Ecto neural progenitor cell (in vitro differentiated cells): ENCODE results near the gene LRRC3C.
A peak's percentile ranks its signal among the peaks of the same experiment; 100 is the strongest.
"Not testable (repeated sequence)": the region's sequence is repeated elsewhere in the genome, so short reads cannot be mapped to it uniquely, and the experiment has no call there.

Experiments used
- DNase-seq: peaks from one replicate; pipeline ENCODE4 v3.0.0-alpha.2; 2018; ENCODE audit warnings: low spot score

The LRRC3C gene

DNA sequence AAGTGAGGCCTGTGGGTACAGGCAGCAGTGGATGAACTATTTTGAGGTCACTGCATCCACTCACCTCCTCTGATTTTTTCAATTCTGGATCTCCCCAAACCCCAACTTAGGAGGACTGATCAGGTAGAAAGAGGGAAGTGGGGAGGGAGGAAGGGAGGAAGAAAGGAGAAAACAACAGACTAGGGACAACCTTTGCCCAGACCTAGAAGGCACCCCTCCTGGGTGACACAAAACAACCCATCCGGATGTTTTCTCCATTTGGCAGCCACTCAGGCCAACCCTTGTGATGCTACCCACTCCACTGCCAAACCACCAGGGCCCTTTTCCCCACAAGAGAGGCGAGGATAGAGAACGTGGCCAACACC, 2.9 kb upstream of the LRRC3C start:
- DNase-seq = no peak

DNA sequence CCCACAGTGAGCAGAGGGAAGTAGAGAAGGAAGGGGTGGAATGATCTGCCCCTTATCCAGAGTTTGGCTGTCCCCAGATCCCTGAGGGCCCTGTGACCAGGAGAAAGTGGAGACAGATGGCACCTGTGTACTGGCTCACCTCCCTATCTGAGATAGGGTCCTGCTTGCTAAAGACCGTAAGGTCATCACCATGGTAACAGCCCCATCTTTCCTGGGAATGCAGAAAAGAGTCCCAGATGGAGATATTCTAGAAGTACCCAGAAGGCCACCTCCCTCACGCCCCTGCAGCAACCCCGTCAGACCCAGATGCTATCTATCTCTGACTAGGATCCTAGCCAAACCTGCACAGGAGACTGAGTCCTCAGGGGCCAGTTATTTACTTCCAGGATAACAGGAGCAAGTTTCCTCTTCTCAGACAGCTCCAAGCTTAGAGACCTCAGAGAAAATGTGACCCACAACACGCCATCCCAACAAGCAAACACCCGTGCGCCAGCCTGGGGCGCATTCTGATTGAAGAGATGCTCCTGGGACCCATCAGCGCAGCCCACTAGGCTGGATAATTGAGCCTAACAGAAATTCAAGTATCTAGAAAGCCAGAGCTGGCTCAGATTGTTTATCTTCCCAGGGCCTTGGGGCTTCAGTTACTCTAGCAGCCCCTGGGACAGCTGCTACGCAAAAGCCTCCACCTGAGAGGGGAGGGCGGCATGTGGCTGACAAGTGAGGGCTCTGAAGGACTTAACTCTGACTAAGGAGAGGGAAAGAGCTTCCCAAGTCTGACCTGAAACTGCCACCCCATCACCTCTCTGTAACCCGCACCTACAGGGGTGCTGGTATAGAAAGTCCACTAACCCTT, 2.0 kb upstream of the LRRC3C start:
- no peak for DNase-seq

DNA sequence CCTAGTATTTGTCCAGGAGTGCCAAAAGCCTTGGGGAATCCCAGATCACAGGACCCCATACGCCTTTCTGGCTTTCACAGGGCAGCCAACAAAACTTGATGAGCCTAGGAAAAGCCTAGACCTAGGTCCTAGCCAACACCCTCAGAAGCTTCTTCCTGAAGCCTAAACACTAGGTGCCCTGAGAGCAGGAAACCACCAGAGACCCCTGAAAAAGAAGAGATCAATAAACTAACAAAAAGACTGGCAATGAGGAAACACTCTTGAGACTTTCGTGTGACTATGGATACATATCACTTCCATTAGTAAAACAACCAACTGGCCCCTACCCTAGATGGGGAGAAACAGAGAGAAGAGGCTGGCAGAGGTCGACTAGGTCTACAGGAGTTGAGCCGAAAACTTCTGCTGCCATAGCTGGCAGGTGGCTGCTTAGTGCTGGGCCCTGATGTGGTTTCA, 1.4 kb upstream of the LRRC3C start:
- no peak for DNase-seq

DNA sequence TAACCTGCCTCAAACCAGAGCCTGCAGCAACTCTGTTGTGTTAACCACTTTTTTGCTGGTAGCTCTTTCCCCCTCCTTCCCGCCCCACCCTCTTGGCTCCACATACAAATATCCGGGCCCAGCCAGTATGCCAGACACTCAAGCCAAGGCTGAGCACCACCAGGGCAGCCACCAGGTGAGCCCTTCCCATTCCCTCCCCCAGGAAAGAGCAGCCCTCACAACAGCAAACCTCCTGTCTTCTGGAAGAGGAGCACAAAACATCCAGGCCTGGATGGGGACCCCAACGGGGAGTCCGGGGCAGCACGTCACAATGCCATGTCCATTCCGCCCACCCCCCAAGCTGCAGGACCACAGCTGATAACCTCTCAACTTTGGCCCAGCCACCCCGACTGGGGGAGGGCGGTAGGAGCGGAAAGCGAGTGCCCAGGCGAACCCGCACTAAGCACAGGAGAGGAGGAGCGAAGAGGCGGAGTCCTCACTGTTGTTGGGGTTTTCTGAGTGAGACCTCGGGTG, 888 bp upstream of the LRRC3C start:
- DNase-seq = peak; percentile 80

DNA sequence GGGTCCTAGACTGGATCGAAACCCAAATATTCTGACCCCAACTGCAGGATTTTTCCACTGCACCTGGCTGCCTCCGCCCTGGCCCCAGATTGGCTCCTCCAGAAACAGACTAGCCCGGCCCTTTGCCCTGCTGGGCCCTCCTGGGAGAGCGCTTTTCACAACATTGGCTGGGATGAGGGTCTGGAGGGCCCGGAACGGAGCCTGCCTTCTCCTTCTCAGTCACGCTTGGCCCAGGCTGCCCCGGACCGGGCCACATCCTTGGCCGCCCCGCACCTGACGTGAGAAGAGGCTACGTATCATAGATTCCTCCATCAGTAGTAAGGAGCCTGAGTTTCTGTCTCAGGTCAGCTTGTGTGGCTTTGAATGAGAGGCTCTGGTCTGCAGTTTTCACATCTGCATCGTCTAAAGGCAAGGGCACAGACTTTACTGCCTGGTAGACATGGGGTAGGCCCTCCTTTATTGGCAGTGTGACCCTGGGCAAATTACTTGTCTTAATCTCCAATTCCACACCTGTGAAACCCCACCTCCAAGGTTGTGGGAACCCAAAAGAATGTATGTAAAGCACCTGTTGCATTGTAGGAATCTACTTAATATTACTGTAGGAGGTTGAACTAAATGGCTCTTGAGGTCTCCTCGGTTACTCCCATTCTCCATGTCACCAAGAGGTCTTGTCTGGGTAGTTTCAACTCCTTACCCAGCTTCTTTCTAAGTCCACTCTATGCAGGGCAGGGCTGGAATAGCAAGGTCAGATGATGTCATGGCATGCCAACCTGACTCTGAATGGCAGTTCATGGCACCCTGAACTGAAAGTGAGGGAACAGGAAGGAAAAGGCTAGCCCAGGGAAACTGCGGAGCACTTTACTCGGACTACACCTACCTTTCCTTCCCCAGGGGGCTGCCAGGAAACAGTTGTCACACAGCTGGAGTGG, 661 bp downstream of the LRRC3C start:
- DNase-seq = no peak

DNA sequence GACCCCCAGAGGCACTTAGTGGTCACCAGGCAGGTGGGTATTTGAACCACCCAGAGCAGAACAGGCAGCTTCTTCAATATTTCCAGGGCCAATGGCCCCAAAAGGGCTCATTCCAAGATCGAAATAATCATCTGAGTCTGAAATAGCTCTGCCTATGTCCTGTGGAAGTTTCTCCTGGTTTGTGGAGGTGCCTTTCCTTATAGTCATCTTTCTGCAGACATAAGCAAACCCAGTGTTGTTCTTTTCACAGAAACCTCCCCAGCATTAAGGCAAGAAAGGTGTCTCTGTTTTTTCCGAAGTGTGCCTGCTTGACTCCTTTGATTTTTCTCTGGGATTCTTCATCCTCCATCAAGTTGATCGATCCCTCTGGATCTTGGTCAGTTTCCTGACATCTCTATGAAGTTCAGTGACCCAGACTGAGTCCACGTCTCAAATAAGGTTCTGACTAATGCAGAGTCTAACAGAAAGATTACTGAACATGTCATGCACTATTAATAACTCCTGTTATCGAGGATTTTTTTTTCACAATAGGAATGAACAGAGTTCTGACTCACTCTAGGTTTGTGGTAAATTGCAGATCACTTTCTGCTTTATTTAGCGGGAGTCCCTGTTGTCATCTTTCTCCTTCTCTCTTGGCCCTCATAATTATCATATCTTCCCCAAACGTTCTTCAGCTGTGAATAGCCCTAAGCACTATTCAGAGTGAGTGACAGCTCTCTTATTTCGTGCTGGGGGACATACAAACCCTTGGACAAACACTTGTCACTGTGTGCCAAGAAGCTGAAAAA, 1.5 kb downstream of the LRRC3C start:
- DNase-seq = no peak

DNA sequence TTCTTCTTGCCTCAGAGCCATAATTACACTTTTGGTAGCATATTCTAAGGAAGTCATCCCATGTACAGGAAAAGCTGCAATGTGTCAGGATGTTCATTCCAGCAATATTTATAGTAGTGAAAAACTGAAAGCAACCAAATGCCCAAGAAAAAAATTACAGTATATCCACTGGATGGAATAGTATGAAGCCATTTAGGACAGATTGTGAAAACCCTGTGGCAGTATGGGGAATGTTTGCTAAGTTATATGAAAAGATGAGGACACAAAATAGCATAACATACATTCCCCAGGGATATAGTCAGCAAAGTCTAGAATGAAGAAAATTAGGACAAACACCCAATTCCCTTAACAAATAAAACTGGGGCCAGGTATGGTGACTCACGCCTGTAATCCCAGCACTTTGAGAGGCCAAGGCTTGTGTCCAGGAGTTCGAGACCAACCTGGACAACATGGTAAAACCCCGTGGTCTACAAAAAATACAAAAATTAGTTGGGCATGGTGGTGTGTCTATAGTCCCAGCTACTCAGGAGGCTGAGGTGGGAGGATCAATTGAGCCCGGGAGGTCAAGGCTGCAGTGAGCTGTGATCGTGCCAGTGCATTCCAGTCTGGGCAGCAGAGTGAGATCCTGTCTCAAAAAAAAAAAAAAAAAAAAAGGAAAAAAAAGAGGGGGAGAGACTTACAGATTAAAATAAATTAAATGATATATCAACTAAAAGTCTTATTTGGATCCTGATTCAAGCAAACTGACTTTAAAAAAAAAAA, 2.3 kb downstream of the LRRC3C start:
- DNase-seq = no peak

DNA sequence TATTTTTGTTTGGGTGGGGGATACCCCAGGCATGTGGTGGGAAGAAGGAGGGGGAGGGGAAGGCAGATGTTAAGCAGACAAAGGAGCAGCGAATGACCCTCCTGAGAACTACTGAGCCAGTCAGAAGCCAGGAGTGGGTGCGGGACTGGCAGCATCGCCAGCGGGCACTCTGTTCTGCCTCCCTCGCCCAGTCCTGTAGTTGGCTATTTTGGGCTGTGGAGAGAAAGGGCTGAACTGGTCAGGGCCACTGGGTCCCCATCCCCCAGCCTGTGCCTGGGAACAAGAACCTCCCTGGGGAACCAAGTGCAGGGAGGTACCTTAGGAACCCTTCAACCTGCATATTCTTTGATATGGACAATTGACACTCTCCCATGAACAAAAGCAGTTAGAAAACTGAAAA, 6.4 kb downstream of the LRRC3C start:
- DNase-seq = no peak

DNA sequence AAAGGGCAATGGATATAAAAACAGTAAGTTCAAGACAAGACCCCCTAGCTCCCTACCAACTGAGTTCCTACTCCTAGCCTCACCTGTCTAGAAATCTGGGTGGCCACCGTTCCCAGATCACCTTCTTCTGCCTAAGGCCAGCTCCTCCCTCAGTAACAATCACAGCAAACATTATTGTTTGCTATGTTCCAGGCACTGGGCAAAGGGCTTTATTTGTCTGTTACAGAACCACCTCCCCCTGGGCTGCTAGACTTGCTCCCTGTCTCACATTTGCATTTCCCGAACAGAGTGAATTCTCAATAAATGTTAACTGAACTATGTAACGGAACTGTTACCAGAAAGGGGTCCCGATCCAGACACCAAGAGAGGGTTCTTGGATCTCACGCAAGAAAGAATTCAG, 6.8 kb downstream of the LRRC3C start:
- DNase-seq = no peak

DNA sequence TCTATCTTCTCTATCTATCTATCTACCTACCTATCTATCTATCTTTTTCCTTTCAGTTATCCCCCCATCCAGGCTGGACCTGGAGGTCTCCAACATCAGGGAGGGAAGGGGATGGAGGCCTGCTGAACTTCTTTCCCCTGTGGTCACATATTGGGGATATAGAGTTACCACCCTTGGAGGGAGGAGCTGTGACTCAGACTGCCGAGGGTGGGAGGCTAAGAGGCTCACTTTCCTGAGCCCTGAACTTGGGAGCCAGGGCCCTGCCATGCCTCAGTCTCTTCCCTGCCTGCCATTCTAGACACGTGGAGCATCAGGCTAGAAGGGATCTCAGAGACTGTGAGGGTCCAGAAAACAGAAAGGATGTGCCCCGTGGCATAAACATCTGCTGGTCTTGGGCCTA, 8.4 kb downstream of the LRRC3C start:
- no peak for DNase-seq

DNA sequence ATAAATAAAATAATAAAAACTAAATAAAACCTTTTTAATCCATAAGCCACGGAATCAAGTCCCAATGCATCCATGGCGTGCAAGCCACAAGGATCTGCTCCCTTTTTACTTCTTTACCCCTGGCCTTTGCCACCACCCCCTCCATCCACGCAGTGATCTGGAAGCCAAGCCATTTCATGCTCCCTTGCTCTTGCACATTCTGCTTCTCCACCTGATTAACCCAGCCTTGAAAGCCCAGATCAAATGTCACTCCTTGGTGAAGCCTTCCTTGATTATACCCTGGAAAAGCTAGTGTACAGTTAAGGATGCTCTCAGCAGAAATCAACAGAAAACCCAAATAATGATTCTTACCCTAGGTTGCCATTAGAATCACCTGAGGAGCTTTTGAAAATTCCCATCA, 9.9 kb downstream of the LRRC3C start:
- no peak for DNase-seq

DNA sequence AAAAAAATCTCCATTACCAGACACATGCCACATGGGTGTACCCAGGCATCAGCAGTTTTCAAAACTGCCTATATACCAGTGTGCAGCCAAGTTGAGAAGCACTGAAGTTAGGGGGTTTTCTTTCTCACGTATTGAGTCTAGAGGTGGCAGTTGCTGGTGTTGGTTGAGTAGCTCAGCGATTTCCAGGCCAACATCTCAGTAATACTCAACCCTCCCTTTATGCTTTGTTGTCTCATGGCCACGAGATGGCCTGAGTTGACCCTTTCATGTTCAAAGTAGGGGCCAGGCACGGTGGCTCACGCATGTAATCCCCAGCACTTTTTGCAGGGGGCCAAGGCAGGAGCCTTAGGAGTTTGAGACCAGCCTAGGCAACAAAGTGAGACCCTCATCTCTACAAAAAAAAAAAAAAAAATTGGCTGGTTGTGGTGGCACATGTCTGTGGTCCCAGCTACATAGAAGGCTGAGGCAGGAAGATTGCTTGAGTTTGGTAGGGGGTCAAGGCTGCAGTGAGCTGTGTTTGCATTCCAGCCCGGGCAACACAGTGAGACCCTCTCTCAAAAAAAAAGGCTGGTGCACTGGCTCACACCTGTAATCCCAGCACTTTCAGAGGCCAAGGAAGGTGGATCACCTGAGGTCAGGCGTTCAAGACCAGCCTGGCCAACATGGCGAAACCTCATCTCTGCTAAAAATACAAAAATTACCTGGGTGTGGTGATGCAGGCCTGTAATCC, 10.8 kb downstream of the LRRC3C start:
- no peak for DNase-seq

DNA sequence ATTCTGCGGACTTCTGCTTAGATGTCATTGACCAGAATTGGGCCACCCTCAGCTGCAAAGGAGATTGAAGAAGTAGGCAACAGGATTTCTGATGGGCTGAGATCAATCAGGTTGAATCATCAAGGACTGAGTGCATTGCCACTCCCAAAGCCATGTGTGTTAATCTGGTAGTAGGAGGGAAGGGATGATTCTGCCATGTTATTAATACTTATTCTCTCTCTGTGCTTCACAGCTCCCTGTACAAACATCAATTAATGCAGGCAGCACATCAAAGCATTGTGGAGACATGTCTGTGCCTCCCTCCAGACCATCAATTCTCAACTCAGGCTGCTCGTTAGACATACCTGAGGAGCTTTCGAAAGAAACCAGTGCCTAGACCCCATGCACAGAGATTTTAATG, 11.6 kb downstream of the LRRC3C start:
- DNase-seq = no peak

DNA sequence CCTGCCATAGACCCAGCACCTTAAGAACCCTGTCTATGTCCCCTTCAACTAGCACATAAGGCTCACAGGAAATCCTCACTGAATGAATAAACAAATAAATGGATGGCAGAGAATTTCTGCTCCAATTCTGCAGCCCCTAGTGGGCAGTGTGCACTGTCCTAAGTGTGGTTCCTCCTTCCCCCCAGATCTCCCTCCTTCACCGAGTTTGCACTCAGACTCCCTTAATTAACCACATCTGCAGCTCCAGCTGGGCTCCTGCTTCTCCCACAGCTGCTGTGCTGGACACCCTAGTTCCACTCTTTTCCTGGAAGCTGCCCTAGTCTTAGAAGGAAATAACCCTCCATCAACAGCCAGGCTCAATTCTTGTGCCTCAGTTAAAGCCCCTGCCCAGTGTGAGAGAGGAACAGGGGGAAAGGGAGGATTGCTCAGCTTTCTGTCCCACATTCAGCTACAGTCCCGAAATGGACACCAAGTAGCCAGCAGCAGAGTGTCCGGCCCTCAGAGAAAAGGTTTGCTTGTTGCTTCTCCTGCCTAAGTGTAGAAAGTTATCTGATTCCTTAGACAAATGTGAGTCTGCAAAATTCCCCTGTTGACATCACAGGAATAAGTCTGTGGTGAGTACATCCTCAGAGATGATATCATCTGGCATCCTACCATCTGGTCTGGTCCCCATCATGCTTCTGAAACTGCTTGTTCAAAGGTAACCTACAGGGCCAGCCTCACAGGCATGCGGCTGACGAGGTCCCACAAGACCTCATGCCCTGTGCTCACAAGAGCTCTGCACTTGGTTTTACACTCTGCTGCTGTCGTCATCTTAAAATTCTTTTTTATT, 12.3 kb downstream of the LRRC3C start:
- DNase-seq = no peak

DNA sequence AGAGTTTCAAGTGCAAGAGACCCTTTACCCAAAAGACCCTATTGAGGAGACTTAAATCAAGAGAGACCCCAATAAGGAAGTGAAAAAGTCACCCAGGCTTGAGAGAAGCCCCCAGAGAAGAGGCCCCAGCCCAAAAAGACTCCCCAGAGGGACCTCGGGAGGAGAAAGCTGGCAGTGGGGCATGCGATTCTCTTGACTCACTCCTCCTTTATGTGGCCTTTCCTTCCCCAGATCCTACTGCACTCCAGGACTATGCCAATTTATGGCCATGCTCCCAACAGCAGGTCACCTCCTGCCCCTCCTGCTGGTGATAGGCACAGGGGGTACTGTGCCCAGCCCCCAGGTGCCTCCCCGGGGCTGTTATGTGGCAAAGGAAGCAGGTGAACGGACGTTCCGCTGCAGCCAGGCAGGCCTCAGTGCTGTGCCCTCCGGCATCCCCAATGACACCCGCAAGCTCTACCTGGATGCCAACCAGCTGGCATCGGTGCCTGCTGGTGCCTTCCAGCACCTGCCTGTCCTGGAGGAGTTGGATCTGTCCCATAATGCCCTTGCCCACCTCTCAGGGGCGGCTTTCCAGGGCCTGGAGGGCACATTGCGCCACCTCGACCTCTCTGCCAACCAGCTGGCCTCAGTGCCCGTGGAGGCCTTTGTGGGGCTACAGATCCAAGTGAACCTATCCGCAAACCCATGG, 16.3 kb downstream of the LRRC3C start:
- DNase-seq = no peak

DNA sequence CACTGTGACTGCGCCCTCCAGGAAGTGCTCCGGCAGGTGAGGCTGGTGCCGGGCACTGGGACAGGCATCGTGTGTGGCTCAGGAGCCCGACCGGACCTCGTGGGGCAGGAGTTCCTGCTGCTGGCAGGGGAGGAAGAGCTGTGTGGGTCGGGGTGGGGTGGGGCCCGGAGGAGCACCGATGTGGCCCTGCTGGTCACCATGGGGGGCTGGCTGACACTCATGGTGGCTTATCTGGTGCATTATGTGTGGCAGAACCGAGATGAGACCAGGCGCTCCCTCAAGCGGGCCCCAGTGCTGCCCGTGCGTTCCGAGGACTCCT, 16.8 kb downstream of the LRRC3C start:
- no peak for DNase-seq

DNA sequence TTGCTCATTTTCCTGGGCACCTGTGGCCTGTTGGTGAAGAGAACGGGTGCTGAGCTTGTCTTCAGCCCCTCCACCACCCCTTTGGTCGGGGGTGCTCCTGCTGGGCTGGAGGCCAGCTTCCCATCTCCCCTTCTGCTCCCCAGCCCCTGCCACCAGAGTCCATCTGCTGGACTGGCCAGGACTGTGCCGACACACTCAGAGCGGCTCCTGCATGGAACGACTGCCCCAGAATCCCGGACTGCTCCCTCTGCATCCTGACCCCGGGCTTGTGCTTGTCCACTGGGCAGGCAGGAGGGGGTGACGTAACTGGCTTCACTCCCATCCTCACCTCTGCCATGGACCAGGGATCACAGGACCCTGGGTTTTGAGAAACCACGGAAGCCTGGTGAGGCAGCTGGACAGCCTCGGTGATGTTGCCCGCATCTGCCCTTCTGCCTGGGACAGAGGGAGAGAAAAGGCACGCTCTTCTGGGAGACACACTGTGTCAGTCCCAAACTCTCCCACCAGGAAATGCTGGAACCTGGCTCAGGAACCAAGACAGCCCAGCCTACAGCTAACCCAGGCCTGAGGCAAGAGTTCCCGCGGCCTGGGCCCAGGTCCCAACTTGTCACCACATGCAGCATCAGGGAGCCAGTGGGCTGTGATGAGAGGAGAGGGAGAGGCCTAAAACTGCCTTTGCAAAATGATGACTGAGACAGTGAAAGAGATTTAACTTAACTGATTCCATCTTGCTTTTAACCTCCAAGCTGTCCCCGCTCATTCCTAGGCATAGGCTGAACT, 19.2 kb downstream of the LRRC3C start:
- DNase-seq = no peak

DNA sequence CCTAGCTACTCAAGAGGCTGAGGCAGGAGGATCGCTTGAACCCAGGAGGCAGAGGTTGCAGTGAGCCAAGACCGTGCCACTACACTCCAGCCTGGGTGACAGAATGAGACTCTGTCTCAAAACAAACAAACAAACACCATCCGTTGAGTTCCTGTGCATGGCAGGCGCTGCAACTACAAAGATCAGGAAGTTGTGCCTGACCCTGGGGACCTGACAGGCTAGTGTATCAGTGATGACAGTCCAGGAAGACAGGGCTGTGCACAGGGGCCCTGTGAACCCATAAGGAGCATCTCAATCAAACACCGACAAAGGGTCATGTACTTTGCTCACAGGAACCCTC, 20.9 kb downstream of the LRRC3C start:
- not testable (repeated sequence) for DNase-seq

DNA sequence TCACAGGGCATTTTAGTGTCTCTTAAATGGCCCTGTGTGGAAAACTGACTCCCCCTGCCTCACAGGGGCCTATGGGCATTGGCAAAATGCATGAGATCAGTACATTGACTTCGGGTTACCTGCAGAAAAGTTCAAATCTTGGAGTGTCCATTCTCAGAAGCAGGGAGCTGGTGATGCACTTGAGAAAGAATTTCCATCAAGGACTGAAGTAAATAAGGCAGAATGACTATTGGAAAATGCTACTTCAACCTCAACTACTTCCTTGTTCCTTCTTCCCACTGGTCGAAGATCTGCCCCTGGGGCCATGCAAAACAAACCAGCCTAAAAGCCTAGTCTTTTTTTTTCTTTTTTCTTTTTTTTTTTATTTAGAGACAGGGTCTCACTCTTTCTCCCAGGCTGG, 21.5 kb downstream of the LRRC3C start:
- DNase-seq = no peak
